ENCODE results near the gene TMEM184B.

TMEM184B gene

GRCh38 chr22:38309614-38310517 lies 37.1 kb upstream of the TMEM184B start:
- DNase-seq (ENCODE audit: low read depth, low spot score), result no peak
- no peak overlapping the region for H3K4me3 ChIP-seq (ENCODE audit: low read length)

GRCh38 chr22:38308791-38309498 lies 36.1 kb upstream of the TMEM184B start:
- H3K4me3 ChIP-seq (ENCODE audit: low read length), result no peak overlapping the region
- DNase-seq (ENCODE audit: low read depth, low spot score), result no peak

GRCh38 chr22:38305471-38306448 lies 33.0 kb upstream of the TMEM184B start:
- no peak for DNase-seq (ENCODE audit: low read depth, low spot score)
- no peak overlapping the region for H3K4me3 ChIP-seq (ENCODE audit: low read length)

GRCh38 chr22:38304526-38304925 lies 31.7 kb upstream of the TMEM184B start:
- no peak for DNase-seq (ENCODE audit: low read depth, low spot score)
- no peak overlapping the region for H3K4me3 ChIP-seq (ENCODE audit: low read length)

- DNase-seq (ENCODE audit: low read depth, low spot score), result no peak
- no peak overlapping the region for H3K4me3 ChIP-seq (ENCODE audit: low read length)
Observed at GRCh38 chr22:38303974-38304373, 31.2 kb upstream of the TMEM184B start.

- no peak for DNase-seq (ENCODE audit: low read depth, low spot score)
- no peak overlapping the region for H3K4me3 ChIP-seq (ENCODE audit: low read length)
Observed at GRCh38 chr22:38302906-38303305, 30.1 kb upstream of the TMEM184B start.

- no peak overlapping the region for H3K4me3 ChIP-seq (ENCODE audit: low read length)
- DNase-seq (ENCODE audit: low read depth, low spot score), result no peak
Observed at GRCh38 chr22:38300946-38301345, 28.1 kb upstream of the TMEM184B start.

GRCh38 chr22:38300197-38300945 lies 27.6 kb upstream of the TMEM184B start:
- DNase-seq (ENCODE audit: low read depth, low spot score), result no peak
- H3K4me3 ChIP-seq (ENCODE audit: low read length), result no peak overlapping the region

- no peak overlapping the region for H3K4me3 ChIP-seq (ENCODE audit: low read length)
- DNase-seq (ENCODE audit: low read depth, low spot score), result no peak
Observed at GRCh38 chr22:38299770-38300102, 26.9 kb upstream of the TMEM184B start.

GRCh38 chr22:38298312-38299005 lies 25.6 kb upstream of the TMEM184B start:
- H3K4me3 ChIP-seq (ENCODE audit: low read length), result no peak overlapping the region
- DNase-seq (ENCODE audit: low read depth, low spot score), result no peak

- no peak overlapping the region for H3K4me3 ChIP-seq (ENCODE audit: low read length)
- DNase-seq (ENCODE audit: low read depth, low spot score), result no peak
Observed at GRCh38 chr22:38296372-38296771, 23.6 kb upstream of the TMEM184B start.

GRCh38 chr22:38295863-38296262 lies 23.1 kb upstream of the TMEM184B start:
- no peak for DNase-seq (ENCODE audit: low read depth, low spot score)
- H3K4me3 ChIP-seq (ENCODE audit: low read length), result no peak overlapping the region

- H3K4me3 ChIP-seq (ENCODE audit: low read length), result no peak overlapping the region
- DNase-seq (ENCODE audit: low read depth, low spot score), result no peak
Observed at GRCh38 chr22:38295339-38295738, 22.5 kb upstream of the TMEM184B start.

- no peak for DNase-seq (ENCODE audit: low read depth, low spot score)
- no peak overlapping the region for H3K4me3 ChIP-seq (ENCODE audit: low read length)
Observed at GRCh38 chr22:38294193-38294592, 21.4 kb upstream of the TMEM184B start.

GRCh38 chr22:38292694-38293093 lies 19.9 kb upstream of the TMEM184B start:
- H3K4me3 ChIP-seq (ENCODE audit: low read length), result no peak overlapping the region
- DNase-seq (ENCODE audit: low read depth, low spot score), result no peak

- no peak for DNase-seq (ENCODE audit: low read depth, low spot score)
Observed at GRCh38 chr22:38291201-38291777, 18.5 kb upstream of the TMEM184B start.

GRCh38 chr22:38290347-38290746 lies 17.5 kb upstream of the TMEM184B start:
- H3K4me3 ChIP-seq (ENCODE audit: low read length), result no peak overlapping the region
- no peak for DNase-seq (ENCODE audit: low read depth, low spot score)

More at GRCh38 chr22:38291201-38291777, 18.5 kb upstream of the TMEM184B start:
- no peak overlapping the region for H3K4me3 ChIP-seq (ENCODE audit: low read length)

GRCh38 chr22:38289583-38290082 lies 16.8 kb upstream of the TMEM184B start:
- no peak for DNase-seq (ENCODE audit: low read depth, low spot score)
- H3K4me3 ChIP-seq (ENCODE audit: low read length), result no peak overlapping the region
